Nephron (organoid): ENCODE measurements around the gene ZSCAN1.

Experiments
- H3K27ac Mint-ChIP-seq, 3 experiments: 2 replicates each; pipeline ENCODE4 v1.8.0; 2020; ENCODE audit warnings: mixed read lengths in 3 of 3, mild to moderate bottlenecking in 2 of 3, moderate library complexity in 1 of 3
- H3K27me3 Mint-ChIP-seq: 2 replicates; pipeline ENCODE4 v1.8.0; 2021; ENCODE audit warnings: low read depth, mild to moderate bottlenecking, moderate library complexity, mixed read lengths
- H3K36me3 Mint-ChIP-seq: 2 replicates; pipeline ENCODE4 v1.8.0; 2020; ENCODE audit warnings: low read depth, mixed read lengths
- H3K4me1 Mint-ChIP-seq: 2 replicates; pipeline ENCODE4 v1.8.0; 2020; ENCODE audit warnings: mixed read lengths
- H3K4me3 Mint-ChIP-seq, 3 experiments: 2 replicates each; pipeline ENCODE4 v1.8.0; 2020; ENCODE audit warnings: mild to moderate bottlenecking in 3 of 3, mixed read lengths in 3 of 3, moderate library complexity in 2 of 3
- H3K9me3 Mint-ChIP-seq: 2 replicates; pipeline ENCODE4 v1.8.0; 2020; ENCODE audit warnings: mixed read lengths
- CTCF ChIP-seq, 3 experiments: fragments of 200-600 bp; sonication (generic); IDR thresholded peaks; one replicate each; pipeline ENCODE4 v1.5.0; 2021; ENCODE audit warnings: antibody characterized with exemption in 3 of 3; ENCODE audit not compliant: unreplicated experiment in 3 of 3

Gene ZSCAN1

GRCh38 chr19:58035863-58036262 lies 2.0 kb downstream of the ZSCAN1 start:
- TF ChIP-seq CTCF (IDR thresholded peaks at IDR 0.05; ENCODE audit: unreplicated experiment in 3 of 3) = no peak
- peak overlapping the region; percentile 47 to 80 (median 76) for H3K4me3 Mint-ChIP-seq
- peaks cover 5% of the 10 kb centered on the region for H3K27me3 Mint-ChIP-seq
- no peak overlapping the region for H3K27ac Mint-ChIP-seq
- H3K4me1 Mint-ChIP-seq = no peaks in the 10 kb centered on the region
- H3K36me3 Mint-ChIP-seq = peaks cover 16% of the 10 kb centered on the region
- peaks cover 32% of the 10 kb centered on the region for H3K9me3 Mint-ChIP-seq

- H3K27me3 Mint-ChIP-seq = peaks cover 5% of the 10 kb centered on the region
- H3K4me1 Mint-ChIP-seq = no peaks in the 10 kb centered on the region
- peak overlapping the region in 1 of 3 experiments; percentile 56 for H3K4me3 Mint-ChIP-seq
- H3K36me3 Mint-ChIP-seq = peaks cover 20% of the 10 kb centered on the region
- TF ChIP-seq CTCF (IDR thresholded peaks at IDR 0.05; ENCODE audit: unreplicated experiment in 3 of 3) = no peak
- peaks cover 37% of the 10 kb centered on the region for H3K9me3 Mint-ChIP-seq
- no peak overlapping the region for H3K27ac Mint-ChIP-seq
Observed at GRCh38 chr19:58037927-58038687, 4.3 kb downstream of the ZSCAN1 start.

GRCh38 chr19:58038688-58039204 lies 4.9 kb downstream of the ZSCAN1 start:
- no peak for TF ChIP-seq CTCF (IDR thresholded peaks at IDR 0.05; ENCODE audit: unreplicated experiment in 3 of 3)
- H3K36me3 Mint-ChIP-seq = peaks cover 20% of the 10 kb centered on the region
- H3K4me1 Mint-ChIP-seq = no peaks in the 10 kb centered on the region
- H3K27me3 Mint-ChIP-seq = peaks cover 5% of the 10 kb centered on the region
- peaks cover 42% of the 10 kb centered on the region for H3K9me3 Mint-ChIP-seq
- H3K27ac Mint-ChIP-seq = no peak overlapping the region
- H3K4me3 Mint-ChIP-seq = no peak overlapping the region

GRCh38 chr19:58040751-58041525 lies 7.1 kb downstream of the ZSCAN1 start:
- no peak overlapping the region for H3K27ac Mint-ChIP-seq
- no peaks in the 10 kb centered on the region for H3K4me1 Mint-ChIP-seq
- H3K9me3 Mint-ChIP-seq = peaks cover 40% of the 10 kb centered on the region
- H3K36me3 Mint-ChIP-seq = peaks cover 10% of the 10 kb centered on the region
- H3K27me3 Mint-ChIP-seq = no peaks in the 10 kb centered on the region
- TF ChIP-seq CTCF (IDR thresholded peaks at IDR 0.05; ENCODE audit: unreplicated experiment in 3 of 3) = no peak
- no peak overlapping the region for H3K4me3 Mint-ChIP-seq

GRCh38 chr19:58042495-58043340 lies 8.9 kb downstream of the ZSCAN1 start:
- TF ChIP-seq CTCF (IDR thresholded peaks at IDR 0.05; ENCODE audit: unreplicated experiment in 3 of 3) = no peak
- H3K36me3 Mint-ChIP-seq = peaks cover 8% of the 10 kb centered on the region
- no peaks in the 10 kb centered on the region for H3K27me3 Mint-ChIP-seq
- H3K27ac Mint-ChIP-seq = no peak overlapping the region
- no peaks in the 10 kb centered on the region for H3K4me1 Mint-ChIP-seq
- peaks cover 43% of the 10 kb centered on the region for H3K9me3 Mint-ChIP-seq
- H3K4me3 Mint-ChIP-seq = no peak overlapping the region
